Measurements from ENCODE around the gene TBC1D1. TPM values are rescaled to one million over a fixed set of nuclear protein-coding genes. Genes with fewer than 3 reads are reported as not detected.

The TBC1D1 gene
- total RNA-seq, 1 experiment from 2014 or later, result 106 TPM

GRCh38 chr4:38144031-38144430, 253.1 kb downstream of the TBC1D1 start:
- Histone ChIP-seq H3K79me2 (ENCODE audit: low read depth) (no peaks in the 10 kb centered on the region), H4K20me1 (ENCODE audit: insufficient read depth) (no peaks in the 10 kb centered on the region), H3K9me2 (ENCODE audit: insufficient read depth) (no peaks in the 10 kb centered on the region), H2AFZ (no peak overlapping the region), H3K4me2 (no peak overlapping the region), H3K9me3 (ENCODE audit: insufficient read depth, low read depth) (no peaks in the 10 kb centered on the region), H3K27ac (no peak overlapping the region), H3K36me3 (ENCODE audit: low read depth) (no peaks in the 10 kb centered on the region), H3K4me1 (replicated peaks; ENCODE audit: insufficient read depth) (no peaks in the 10 kb centered on the region), H3F3A (ENCODE audit: insufficient read depth, low read depth) (no peaks in the 10 kb centered on the region), H3K4me3 (no peak overlapping the region), H3K27me3 (ENCODE audit: insufficient read depth, low read depth) (no peaks in the 10 kb centered on the region)
- TF ChIP-seq CTCF (conservative IDR thresholded peaks at IDR 0.05) (no peak), EZH2 (IDR thresholded peaks at IDR 0.05; ENCODE audit: low read depth) (no peak)
- POLR2A ChIA-PET (ENCODE audit: unreplicated experiment), result no interaction called here
- DNase-seq, result no peak
- no TSS peak for BruUV-seq (replicated peaks)
- CTCF ChIA-PET, result no interaction called here
- intact Hi-C loops (cut with micrococcal nuclease; ENCODE audit: unreplicated experiment), result no loop called here

DNA sequence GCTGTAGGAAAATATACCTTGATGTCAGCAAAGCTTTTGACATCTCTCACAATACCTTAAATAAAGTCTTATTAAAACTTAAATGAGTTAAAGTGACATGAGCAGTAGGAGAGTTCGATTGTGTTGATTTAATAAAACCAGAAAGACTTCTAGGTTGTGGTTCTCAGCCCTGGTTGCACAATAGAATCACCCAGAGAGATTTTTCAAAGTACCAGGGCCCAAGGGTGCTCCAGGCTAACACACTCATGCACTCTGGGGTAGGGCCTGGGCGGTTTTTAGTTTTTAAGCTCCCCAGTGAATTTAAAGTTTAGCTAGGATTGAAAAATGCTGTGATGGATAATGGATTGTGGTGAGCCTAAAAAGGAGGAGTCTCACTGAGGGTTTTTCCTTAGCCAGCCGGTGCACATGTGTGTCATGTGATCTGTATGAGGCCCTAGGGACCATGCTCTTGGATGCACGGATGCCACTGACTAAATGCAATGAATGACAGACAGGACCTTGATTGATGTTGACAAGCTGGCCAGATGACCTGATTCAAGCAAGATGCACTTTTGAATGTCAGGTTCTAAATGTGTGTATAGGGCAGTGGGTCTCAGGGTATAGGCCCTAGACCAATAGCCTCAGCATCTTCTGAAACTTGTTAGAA, 254.3 kb downstream of the TBC1D1 start:
- H3K36me3 ChIP-seq (ENCODE audit: low read depth), result no peaks in the 10 kb centered on the region
- H3K9me2 ChIP-seq (ENCODE audit: insufficient read depth), result no peaks in the 10 kb centered on the region
- H3F3A ChIP-seq (ENCODE audit: insufficient read depth, low read depth), result no peaks in the 10 kb centered on the region
- no peaks in the 10 kb centered on the region for H3K79me2 ChIP-seq (ENCODE audit: low read depth)
- POLR2A ChIA-PET (ENCODE audit: unreplicated experiment), result interaction anchor here (0.6 kb wide), 1 partner anchor 11 kb away, joined by 4 read pairs; no protein-coding TSS in a partner anchor
- TF ChIP-seq EZH2 (IDR thresholded peaks at IDR 0.05; ENCODE audit: low read depth) (no peak), CTCF (conservative IDR thresholded peaks at IDR 0.05) (no peak)
- CTCF ChIA-PET, result interaction anchor here (0.6 kb wide), 1 partner anchor 1095 kb away, joined by 3 read pairs; no protein-coding TSS in a partner anchor
- H4K20me1 ChIP-seq (ENCODE audit: insufficient read depth), result no peaks in the 10 kb centered on the region
- BruUV-seq (replicated peaks), result no TSS peak
- H3K27me3 ChIP-seq (ENCODE audit: insufficient read depth, low read depth), result no peaks in the 10 kb centered on the region
- no peak overlapping the region for H2AFZ ChIP-seq
- no peak overlapping the region for H3K4me3 ChIP-seq
- intact Hi-C loops (cut with micrococcal nuclease; ENCODE audit: unreplicated experiment), result no loop called here
- no peak overlapping the region for H3K4me2 ChIP-seq
- no peaks in the 10 kb centered on the region for H3K9me3 ChIP-seq (ENCODE audit: insufficient read depth, low read depth)
- H3K4me1 ChIP-seq (replicated peaks; ENCODE audit: insufficient read depth), result no peaks in the 10 kb centered on the region
- no peak overlapping the region for H3K27ac ChIP-seq
- no peak for DNase-seq

DNA sequence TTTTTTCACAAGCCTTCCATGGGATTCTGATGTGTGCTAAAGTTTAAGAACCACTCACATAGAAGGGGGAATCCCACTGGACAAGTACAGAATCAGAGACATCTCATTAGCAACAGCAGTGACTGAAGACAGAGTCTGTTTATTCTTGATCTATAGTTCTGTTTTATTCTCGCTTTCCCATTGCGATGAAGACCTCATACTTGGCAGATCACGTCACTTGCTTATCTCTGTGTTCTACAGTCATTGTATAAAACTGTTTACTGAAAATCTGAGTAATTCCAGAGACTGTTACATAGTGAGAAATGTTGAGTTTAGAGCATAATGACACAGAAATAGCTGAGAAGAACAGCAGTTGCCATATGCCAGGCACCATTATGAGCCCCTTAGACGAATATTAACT, 254.9 kb downstream of the TBC1D1 start:
- DNase-seq, result no peak
- BruUV-seq (replicated peaks), result no TSS peak
- Histone ChIP-seq H3K4me2 (no peak overlapping the region), H3K36me3 (ENCODE audit: low read depth) (no peaks in the 10 kb centered on the region), H3K27ac (no peak overlapping the region), H3K4me3 (no peak overlapping the region), H3K9me2 (ENCODE audit: insufficient read depth) (no peaks in the 10 kb centered on the region), H3K27me3 (ENCODE audit: insufficient read depth, low read depth) (no peaks in the 10 kb centered on the region), H3K4me1 (replicated peaks; ENCODE audit: insufficient read depth) (no peaks in the 10 kb centered on the region), H3K9me3 (ENCODE audit: insufficient read depth, low read depth) (no peaks in the 10 kb centered on the region), H4K20me1 (ENCODE audit: insufficient read depth) (no peaks in the 10 kb centered on the region), H2AFZ (no peak overlapping the region), H3F3A (ENCODE audit: insufficient read depth, low read depth) (no peaks in the 10 kb centered on the region), H3K79me2 (ENCODE audit: low read depth) (no peaks in the 10 kb centered on the region)
- intact Hi-C loops (cut with micrococcal nuclease; ENCODE audit: unreplicated experiment), result no loop called here
- CTCF ChIA-PET, result no interaction called here
- no peak for TF ChIP-seq CTCF (conservative IDR thresholded peaks at IDR 0.05)
- POLR2A ChIA-PET (ENCODE audit: unreplicated experiment), result interaction anchor here (0.6 to 0.7 kb wide), 2 partner anchors 11 to 634 kb away, joined by 4 read pairs; no protein-coding TSS in a partner anchor

All from PC-9 (cell line).